ENCODE results near the gene RNF114.
"Not testable (repeated sequence)": the region's sequence is repeated elsewhere in the genome, so short reads cannot be mapped to it uniquely, and the experiment has no call there.

Gene RNF114

GRCh38 chr20:49965781-49966305, 29.6 kb downstream of the RNF114 start:
- DNase-seq = no peak

- no peak for DNase-seq
These were observed 30.7 kb downstream of the RNF114 start for GRCh38 chr20:49966861-49967260.

- DNase-seq = no peak
These were observed 33.0 kb downstream of the RNF114 start for GRCh38 chr20:49969234-49969633.

GRCh38 chr20:49969946-49970345, 33.7 kb downstream of the RNF114 start:
- DNase-seq = no peak

GRCh38 chr20:49970498-49970897, 34.3 kb downstream of the RNF114 start:
- DNase-seq = no peak

- no peak for DNase-seq
These were observed 37.8 kb downstream of the RNF114 start for GRCh38 chr20:49973981-49974380.

- no peak for DNase-seq
These were observed 40.3 kb downstream of the RNF114 start for GRCh38 chr20:49976542-49976941.

GRCh38 chr20:49977740-49978139, 41.5 kb downstream of the RNF114 start:
- DNase-seq = not testable (repeated sequence)

- no peak for DNase-seq
These were observed 42.5 kb downstream of the RNF114 start for GRCh38 chr20:49978685-49979029.

GRCh38 chr20:49979030-49979832, 43.0 kb downstream of the RNF114 start:
- DNase-seq = no peak

- DNase-seq = no peak
These were observed 44.2 kb downstream of the RNF114 start for GRCh38 chr20:49980140-49981008.

GRCh38 chr20:49981218-49982071, 45.2 kb downstream of the RNF114 start:
- no peak for DNase-seq

- no peak for DNase-seq
These were observed 45.8 kb downstream of the RNF114 start for GRCh38 chr20:49982072-49982345.

- peak; percentile 86 for DNase-seq
These were observed 46.3 kb downstream of the RNF114 start, which contains the start of gene SNAI1 for GRCh38 chr20:49982346-49983122. Gene SNAI1, plus strand, starts transcription at chr20:49982980. Its CDS starts 80 bp downstream, at chr20:49983060.

- DNase-seq = no peak
These were observed 47.1 kb downstream of the RNF114 start for GRCh38 chr20:49983123-49983847.

GRCh38 chr20:49983848-49984408, 47.7 kb downstream of the RNF114 start:
- no peak for DNase-seq

GRCh38 chr20:49984426-49985153, 48.4 kb downstream of the RNF114 start:
- no peak for DNase-seq

GRCh38 chr20:49985157-49985556, 49.0 kb downstream of the RNF114 start:
- DNase-seq = no peak

- DNase-seq = no peak
These were observed 49.4 kb downstream of the RNF114 start for GRCh38 chr20:49985617-49986016.

GRCh38 chr20:49986049-49986448, 49.9 kb downstream of the RNF114 start:
- DNase-seq = no peak

All from NCI-H2029 (cell line).